Measurements from ENCODE around the gene PGM2L1.

The PGM2L1 gene

DNA sequence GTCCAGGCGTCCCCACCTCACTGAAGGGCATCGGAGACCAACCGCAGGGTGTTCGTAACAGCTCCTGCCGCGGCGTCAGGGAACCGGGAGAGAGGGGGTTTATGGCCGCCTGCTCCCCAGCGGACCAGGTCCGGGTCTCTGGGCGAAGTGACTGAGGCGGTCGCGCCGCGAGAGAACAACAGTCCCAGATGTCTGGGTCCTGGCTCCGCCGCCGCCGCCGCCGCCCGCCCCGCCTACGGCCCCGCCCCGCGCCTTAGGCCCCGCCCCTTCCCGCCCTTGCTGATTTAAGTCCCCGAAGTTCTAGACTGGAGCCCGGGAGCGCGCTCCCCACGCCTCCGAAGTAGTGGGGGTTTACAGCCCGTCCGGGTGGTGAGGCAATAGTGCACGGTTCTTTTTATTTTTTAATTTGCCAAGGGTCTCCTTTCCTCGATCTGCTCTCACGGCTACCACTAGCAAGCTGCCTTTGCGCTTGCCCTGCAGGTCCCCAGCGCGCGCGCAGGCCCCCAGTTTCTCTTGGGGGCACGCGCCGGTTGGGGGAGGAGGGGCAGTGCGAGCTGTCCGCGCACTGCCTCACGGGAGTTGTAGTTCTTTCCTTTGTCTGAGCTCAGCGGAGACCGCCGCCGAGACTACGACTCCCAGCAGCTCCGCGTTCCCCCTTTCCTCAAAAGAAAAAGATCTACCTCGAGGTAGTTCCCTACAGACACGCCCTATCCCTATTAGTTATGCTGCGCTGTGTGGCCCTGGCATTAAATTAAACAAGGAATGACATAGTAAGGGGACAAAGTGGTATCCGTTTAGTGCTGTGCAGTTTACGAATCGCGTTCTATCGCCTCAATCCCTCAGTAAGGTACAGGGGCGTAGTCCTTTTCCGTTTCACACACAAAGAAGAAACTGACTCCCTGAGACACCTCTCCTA lies at the start of gene PGM2L1:
Gene PGM2L1, minus strand, starts transcription at position 190 of the 916 bp plus-strand sequence. CDS start 272 bp downstream, outside the sequence.
- peak within 1 kb of the TSS; percentile 92 for H3K4me3 Mint-ChIP-seq
- peak within 1 kb of the TSS; percentile 96 for H3K27ac Mint-ChIP-seq
- H3K4me1 Mint-ChIP-seq, result peaks cover 37% of the 10 kb centered on the region
- no peaks in the 10 kb centered on the region for H3K27me3 Mint-ChIP-seq
- DNase-seq, result peak; percentile 92
- H3K36me3 Mint-ChIP-seq (ENCODE audit: low read depth), result no peaks in the 10 kb centered on the region
- ATAC-seq, result peak; percentile 93
- no peaks in the 10 kb centered on the region for H3K9me3 Mint-ChIP-seq

DNA sequence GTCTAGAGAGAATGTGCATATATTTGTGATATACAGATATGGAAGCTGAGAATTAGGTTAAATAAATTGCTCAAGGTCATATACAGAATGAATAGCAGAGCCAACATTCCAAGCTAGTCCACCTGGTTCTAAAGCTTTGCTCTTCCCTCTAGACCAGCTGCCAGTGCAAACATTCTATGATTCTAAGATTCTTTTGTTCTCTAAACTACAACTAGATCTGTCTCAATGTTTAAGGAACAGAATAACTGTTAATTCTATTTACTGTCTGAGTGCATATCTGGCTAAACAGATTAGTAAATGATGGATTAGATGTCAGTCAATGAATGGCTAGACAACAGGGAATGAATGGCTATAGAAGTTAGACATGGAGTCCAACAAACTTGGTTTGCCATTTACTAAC lies 49.5 kb upstream of the PGM2L1 start:
- no peaks in the 10 kb centered on the region for H3K36me3 Mint-ChIP-seq (ENCODE audit: low read depth)

DNA sequence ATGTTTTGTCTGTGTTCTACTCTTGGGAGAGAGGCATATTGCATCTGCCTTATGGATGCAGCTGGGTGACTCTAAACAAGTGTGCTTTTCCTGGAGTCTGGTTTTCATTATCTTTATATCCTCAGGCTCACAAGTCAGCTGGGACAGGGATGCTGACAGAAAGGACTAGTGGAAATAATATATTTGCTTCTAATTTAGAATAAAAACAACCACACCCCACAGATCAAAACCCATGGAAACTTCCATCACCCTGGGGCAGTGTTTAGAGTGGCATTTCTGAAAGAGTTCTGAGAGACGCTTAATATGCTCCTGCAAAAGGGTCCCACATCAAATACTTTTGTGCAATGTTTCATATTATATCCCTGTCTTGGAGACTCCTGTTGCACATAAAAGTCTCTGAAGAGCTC lies 48.3 kb upstream of the PGM2L1 start:
- no peaks in the 10 kb centered on the region for H3K9me3 Mint-ChIP-seq
- no peak overlapping the region for H3K4me3 Mint-ChIP-seq
- peaks cover 6% of the 10 kb centered on the region for H3K4me1 Mint-ChIP-seq
- ATAC-seq (no peak), DNase-seq (no peak)
- H3K36me3 Mint-ChIP-seq (ENCODE audit: low read depth), result no peaks in the 10 kb centered on the region
- H3K27ac Mint-ChIP-seq, result no peak overlapping the region
- H3K27me3 Mint-ChIP-seq, result peaks cover 3% of the 10 kb centered on the region

More for the DNA sequence above, 49.5 kb upstream of the PGM2L1 start:
- no peak for ATAC-seq
- peaks cover 6% of the 10 kb centered on the region for H3K27me3 Mint-ChIP-seq
- no peak for DNase-seq
- no peaks in the 10 kb centered on the region for H3K9me3 Mint-ChIP-seq
- no peak overlapping the region for H3K4me3 Mint-ChIP-seq
- peaks cover 6% of the 10 kb centered on the region for H3K4me1 Mint-ChIP-seq
- no peak overlapping the region for H3K27ac Mint-ChIP-seq

DNA sequence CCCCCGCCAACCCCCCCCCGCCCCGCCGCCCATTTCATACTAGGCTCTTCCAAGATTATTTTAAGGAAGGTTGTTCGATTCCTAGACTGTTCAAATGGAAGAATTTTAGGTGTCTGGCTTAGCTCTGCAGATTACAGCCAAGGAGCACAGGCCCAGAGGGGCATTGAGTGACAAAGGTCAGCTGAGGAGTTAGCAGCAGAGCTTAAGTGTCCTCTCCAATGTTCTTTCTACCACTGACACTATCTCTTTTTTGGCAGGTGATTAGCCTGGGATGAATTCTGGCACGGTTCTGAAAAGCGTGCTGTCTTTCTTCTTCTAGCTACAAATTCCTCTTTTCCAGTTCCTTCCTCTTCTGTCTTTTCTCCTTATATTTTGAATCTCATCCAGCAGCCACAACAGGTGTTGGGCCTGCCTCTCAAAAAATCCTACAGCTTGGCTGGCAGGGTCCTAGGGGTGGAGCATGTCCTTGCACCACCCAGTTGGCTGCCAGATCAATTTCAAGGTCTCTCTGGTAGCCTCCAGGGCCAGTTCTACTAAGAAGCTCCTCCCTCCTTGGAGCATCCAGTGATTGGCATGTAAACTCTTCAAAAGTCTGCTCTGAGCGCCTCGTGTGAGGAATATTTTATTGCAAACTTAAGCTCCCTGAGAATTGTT lies 46.1 kb upstream of the PGM2L1 start:
- DNase-seq, result no peak
- no peak for ATAC-seq
- H3K9me3 Mint-ChIP-seq, result no peaks in the 10 kb centered on the region
- H3K27ac Mint-ChIP-seq, result no peak overlapping the region
- H3K27me3 Mint-ChIP-seq, result peaks cover 1% of the 10 kb centered on the region
- H3K4me1 Mint-ChIP-seq, result no peaks in the 10 kb centered on the region
- no peak overlapping the region for H3K4me3 Mint-ChIP-seq
- H3K36me3 Mint-ChIP-seq (ENCODE audit: low read depth), result no peaks in the 10 kb centered on the region

DNA sequence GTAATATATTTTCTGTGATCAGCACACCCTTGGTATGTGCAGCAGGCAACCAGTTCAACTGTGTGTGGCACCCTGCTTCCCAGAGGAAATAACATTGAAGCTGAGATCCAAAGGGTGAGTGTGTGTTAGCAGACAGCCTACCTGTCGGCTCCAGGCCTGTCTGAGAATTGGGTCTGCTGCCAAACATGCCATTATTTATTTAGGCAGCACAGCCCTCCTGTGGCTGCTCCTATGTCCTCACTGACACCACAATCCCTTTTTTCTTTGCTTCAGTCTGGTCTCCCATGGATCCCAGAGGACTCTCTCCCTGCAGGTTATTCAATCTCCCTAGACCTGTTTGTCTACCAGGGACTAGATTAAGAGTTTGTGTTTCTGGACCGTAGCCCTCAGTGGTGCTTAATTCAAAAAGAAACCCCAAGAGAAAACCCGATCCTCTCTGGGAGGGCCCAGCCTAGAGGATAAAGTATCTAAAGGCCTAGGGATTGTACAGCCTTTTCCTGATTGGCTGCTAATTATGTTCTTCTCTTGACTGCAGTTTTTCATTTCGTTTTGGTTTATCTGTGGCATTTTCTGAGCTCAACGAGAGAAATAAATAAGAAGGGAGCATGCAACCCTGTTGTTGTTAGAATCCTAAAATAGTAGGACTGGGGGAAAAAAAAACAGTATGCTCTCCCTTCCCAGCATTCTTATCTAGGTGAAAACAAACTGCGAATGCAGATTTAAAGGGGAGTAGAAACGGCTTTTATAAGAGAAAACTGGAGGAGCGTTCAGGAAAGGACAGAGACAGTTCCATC lies 45.0 kb upstream of the PGM2L1 start:
- H3K9me3 Mint-ChIP-seq, result no peaks in the 10 kb centered on the region
- no peak overlapping the region for H3K27ac Mint-ChIP-seq
- no peak for ATAC-seq
- no peak for DNase-seq
- H3K4me3 Mint-ChIP-seq, result no peak overlapping the region
- no peaks in the 10 kb centered on the region for H3K4me1 Mint-ChIP-seq
- H3K36me3 Mint-ChIP-seq (ENCODE audit: low read depth), result no peaks in the 10 kb centered on the region
- peaks cover 1% of the 10 kb centered on the region for H3K27me3 Mint-ChIP-seq

DNA sequence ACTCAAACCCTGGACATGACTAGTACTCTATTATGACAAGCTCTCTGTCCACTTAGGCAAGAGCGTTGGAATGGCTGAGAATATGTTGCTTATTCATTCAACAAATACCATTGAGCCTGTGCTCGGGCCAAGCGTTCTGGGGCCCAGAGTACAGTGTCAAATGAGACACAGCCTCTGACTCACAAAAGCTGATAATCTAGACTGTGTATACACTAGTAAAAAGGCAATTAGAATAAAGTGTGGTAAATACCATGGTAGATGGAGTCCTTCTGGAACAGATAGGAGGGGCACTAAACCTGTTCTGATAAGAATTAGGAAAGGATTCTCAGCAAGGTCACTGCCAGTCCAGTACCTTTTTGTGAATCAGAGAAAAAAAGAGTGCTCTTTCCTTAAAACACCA lies 44.4 kb upstream of the PGM2L1 start:
- H3K27me3 Mint-ChIP-seq, result peaks cover 1% of the 10 kb centered on the region
- DNase-seq, result no peak
- no peak overlapping the region for H3K27ac Mint-ChIP-seq
- H3K4me1 Mint-ChIP-seq, result no peaks in the 10 kb centered on the region
- ATAC-seq, result no peak
- H3K4me3 Mint-ChIP-seq, result no peak overlapping the region
- no peaks in the 10 kb centered on the region for H3K9me3 Mint-ChIP-seq
- no peaks in the 10 kb centered on the region for H3K36me3 Mint-ChIP-seq (ENCODE audit: low read depth)

DNA sequence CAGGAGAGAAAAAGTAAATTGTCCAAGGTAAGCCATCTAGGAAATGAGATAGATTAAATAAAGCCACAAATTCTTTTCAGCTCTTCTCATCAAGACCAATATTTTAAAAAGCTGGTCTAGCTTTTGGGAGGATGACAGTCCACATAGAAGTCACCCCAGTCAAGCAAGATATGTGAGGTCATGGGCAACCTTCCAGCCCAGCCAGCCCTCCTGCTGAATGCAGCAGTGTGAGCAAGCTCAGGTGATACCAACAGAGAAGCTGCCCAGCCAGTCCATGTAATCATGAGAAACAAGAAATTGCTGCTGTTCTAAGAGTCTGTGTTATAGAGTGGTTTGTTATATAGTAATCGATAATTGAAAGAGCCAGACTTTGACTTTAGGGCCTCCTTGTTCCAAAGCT lies 40.4 kb upstream of the PGM2L1 start:
- H3K4me1 Mint-ChIP-seq, result no peaks in the 10 kb centered on the region
- no peaks in the 10 kb centered on the region for H3K36me3 Mint-ChIP-seq (ENCODE audit: low read depth)
- ATAC-seq, result no peak
- H3K27me3 Mint-ChIP-seq, result peaks cover under 1% of the 10 kb centered on the region
- no peak overlapping the region for H3K27ac Mint-ChIP-seq
- DNase-seq, result no peak
- no peak overlapping the region for H3K4me3 Mint-ChIP-seq
- no peaks in the 10 kb centered on the region for H3K9me3 Mint-ChIP-seq

DNA sequence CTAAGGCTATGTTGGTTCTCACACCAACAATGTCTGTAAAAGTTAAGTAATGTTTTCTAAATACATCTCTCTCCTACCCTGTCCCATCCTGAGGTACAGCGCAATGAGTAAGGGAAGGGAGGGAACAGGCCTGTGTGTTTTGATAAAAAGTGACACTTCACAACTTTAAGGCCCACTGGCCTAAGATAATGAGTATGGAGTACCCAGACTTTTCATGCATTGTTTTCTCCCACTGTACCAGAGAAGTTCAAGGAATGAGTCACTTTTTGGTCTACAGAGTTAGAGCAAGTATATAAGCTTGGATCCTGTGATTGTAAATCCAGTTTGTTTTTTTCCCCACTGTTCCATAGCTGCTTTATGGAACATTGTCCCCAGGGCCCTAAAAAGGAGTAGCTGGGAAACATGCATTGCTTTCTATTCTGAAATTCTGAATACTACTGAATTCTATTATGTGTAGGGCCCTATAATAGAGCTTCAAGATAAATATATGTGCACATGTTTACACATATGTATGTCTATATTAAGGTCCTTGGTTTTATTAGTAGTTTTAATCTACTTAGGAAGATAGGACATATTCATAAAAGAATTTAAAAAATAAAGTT lies 39.3 kb upstream of the PGM2L1 start:
- H3K27ac Mint-ChIP-seq, result no peak overlapping the region
- H3K4me3 Mint-ChIP-seq, result no peak overlapping the region
- no peaks in the 10 kb centered on the region for H3K27me3 Mint-ChIP-seq
- H3K9me3 Mint-ChIP-seq, result no peaks in the 10 kb centered on the region
- H3K36me3 Mint-ChIP-seq (ENCODE audit: low read depth), result no peaks in the 10 kb centered on the region
- ATAC-seq (no peak), DNase-seq (no peak)
- no peaks in the 10 kb centered on the region for H3K4me1 Mint-ChIP-seq

DNA sequence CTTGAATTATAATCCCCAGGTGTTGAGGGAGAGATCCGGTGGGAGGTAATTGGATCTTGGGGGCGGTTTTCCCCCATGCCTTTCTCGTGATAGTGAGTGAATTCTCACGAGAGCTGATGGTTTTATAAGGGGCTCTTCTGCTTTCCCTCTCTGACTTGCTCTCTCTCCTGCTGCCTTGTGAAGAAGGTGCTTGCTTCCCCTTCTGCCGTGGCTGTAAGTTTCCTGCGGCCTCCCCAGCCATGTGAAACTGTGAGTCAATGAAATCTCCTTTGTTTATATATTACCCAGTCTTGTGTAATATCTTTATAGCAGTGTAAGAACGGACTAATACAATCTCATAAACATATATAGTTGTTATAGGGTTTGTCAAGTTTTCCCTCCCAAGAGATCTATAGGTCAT lies 36.3 kb upstream of the PGM2L1 start:
- no peak for ATAC-seq
- Mint-ChIP-seq H3K27me3 (peaks cover 3% of the 10 kb centered on the region), H3K27ac (no peak overlapping the region)

DNA sequence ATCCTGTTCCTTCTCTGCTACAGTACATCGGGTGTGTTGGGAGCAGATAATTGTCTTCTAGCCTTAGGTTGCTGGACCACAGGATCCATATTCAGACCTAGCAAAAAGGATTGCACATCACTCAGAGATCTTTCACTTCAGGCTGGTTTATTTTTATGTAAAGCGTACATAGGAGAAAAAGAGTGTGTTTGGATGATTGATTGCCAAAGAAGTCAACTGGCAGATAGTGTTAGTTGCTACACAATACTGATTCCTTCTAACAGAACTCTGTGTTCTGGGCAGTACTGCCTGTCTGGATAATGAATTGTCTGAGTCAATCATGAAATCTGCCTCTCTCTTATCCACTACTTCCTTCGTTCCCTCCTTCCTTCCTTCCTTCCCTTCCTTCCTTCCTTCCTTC lies 31.0 kb upstream of the PGM2L1 start:
- peaks cover 3% of the 10 kb centered on the region for H3K27me3 Mint-ChIP-seq
- H3K4me1 Mint-ChIP-seq, result no peaks in the 10 kb centered on the region
- DNase-seq (no peak), ATAC-seq (no peak)
- peaks cover 4% of the 10 kb centered on the region for H3K36me3 Mint-ChIP-seq (ENCODE audit: low read depth)
- no peak overlapping the region for H3K27ac Mint-ChIP-seq
- no peaks in the 10 kb centered on the region for H3K9me3 Mint-ChIP-seq
- no peak overlapping the region for H3K4me3 Mint-ChIP-seq

More for the DNA sequence above, 36.3 kb upstream of the PGM2L1 start:
- no peak for DNase-seq
- H3K4me1 Mint-ChIP-seq, result no peaks in the 10 kb centered on the region
- no peaks in the 10 kb centered on the region for H3K36me3 Mint-ChIP-seq (ENCODE audit: low read depth)
- H3K9me3 Mint-ChIP-seq, result no peaks in the 10 kb centered on the region
- no peak overlapping the region for H3K4me3 Mint-ChIP-seq

DNA sequence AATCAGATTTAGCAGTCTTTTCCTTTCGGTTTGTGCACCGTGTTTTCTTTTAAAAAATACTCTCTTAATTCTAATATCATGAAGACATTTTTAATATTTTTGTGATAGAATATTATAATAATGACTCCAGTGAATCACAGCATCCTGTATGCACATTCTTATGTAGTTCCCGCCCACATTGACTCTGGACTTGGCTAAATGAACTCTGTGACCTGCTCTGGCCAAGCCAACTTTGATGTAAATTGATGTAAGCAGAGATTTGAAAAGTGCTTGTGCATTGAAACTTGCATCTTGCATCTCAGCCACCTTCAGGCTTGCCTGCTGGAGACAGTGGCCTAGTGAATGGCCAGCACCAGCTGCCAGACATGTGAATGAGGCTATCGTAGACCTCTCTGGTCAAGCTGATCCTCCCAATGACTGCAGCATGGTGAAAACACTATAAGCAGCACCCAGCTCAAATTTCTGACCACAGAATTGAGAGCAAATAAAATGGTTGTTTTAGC lies 29.2 kb upstream of the PGM2L1 start:
- ATAC-seq, result no peak
- Mint-ChIP-seq H3K4me3 (no peak overlapping the region), H3K36me3 (ENCODE audit: low read depth) (peaks cover 6% of the 10 kb centered on the region), H3K27ac (no peak overlapping the region), H3K4me1 (no peaks in the 10 kb centered on the region), H3K9me3 (no peaks in the 10 kb centered on the region), H3K27me3 (peaks cover 3% of the 10 kb centered on the region)
- DNase-seq, result no peak

DNA sequence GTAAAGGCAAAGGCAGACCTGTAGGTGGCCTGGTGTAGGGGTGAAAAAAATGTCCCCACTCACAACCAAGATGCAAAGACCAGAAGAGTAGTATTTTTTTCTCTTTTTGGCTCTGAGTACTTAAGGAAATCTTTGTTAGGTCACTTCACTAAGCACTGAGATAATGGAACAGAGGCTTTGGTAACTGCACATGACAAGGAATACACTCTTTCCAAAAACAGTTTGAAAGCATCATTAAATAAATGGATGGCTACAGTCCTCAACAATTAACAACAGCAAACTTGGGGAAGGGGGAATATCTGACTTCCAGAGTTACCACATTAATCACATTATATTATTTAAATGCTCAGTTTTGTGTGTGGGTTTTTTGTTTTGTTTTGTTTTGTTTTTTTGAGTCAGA lies 26.9 kb upstream of the PGM2L1 start:
- DNase-seq, result no peak
- ATAC-seq, result no peak
- H3K27ac Mint-ChIP-seq, result no peak overlapping the region
- no peaks in the 10 kb centered on the region for H3K4me1 Mint-ChIP-seq
- H3K27me3 Mint-ChIP-seq, result no peaks in the 10 kb centered on the region
- H3K36me3 Mint-ChIP-seq (ENCODE audit: low read depth), result peaks cover 6% of the 10 kb centered on the region
- H3K9me3 Mint-ChIP-seq, result no peaks in the 10 kb centered on the region
- H3K4me3 Mint-ChIP-seq, result no peak overlapping the region

DNA sequence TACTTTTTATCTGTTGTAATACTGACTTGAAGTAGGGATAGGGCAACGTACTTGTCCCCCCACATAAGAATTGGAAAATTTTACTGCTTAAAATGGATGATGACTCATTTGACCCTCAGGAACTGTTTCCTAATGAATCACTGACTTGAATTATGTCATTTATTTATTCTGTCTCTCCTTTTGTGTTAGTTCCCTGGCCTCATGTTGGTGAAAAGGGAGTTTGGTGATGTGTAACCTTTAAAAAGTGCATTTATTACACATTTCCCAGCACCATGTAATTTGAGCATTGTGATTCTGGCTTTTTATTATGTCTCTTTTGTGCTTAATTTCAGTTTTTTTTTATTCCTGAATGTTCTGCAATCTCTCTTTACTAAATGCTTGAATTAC lies 20.3 kb upstream of the PGM2L1 start:
- DNase-seq, result no peak
- Mint-ChIP-seq H3K27me3 (no peaks in the 10 kb centered on the region), H3K9me3 (no peaks in the 10 kb centered on the region), H3K4me1 (peaks cover 29% of the 10 kb centered on the region), H3K4me3 (peak overlapping the region; percentile 9), H3K27ac (peak overlapping the region; percentile 70), H3K36me3 (ENCODE audit: low read depth) (no peaks in the 10 kb centered on the region)
- ATAC-seq, result peak; percentile 72

DNA sequence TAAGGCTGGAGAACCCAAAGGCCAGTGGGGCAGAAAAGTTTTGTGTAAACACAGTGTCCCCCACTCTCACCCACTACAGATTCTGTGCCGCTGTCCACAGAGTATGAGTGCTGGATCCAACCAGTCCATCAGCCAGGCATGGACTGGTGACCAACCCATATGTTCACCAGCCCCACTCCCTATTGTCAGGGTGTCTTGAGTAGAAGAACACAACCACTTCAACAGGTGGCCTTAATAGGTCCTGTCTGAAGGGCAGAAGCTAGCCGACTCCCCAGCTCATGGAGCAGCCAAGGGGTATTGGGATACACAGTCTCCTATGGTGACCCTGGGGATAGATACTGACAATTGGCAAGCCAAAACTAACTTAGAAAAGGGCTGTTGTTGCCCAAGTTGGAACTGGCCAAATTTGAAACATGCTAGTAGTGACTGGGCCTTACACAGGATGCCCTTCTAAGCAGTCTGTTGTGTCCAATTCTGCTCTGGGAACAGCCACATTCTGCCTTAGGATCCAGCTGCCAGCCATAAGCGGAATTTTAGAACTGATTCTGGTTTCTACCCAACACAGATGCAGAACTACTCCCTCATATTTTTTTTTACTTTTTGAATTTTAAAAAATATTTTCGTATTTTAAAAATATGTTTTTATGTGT lies 19.8 kb upstream of the PGM2L1 start:
- DNase-seq (peak; percentile 12), ATAC-seq (peak; percentile 20)
- Mint-ChIP-seq H3K27me3 (no peaks in the 10 kb centered on the region), H3K36me3 (ENCODE audit: low read depth) (no peaks in the 10 kb centered on the region), H3K4me1 (peaks cover 31% of the 10 kb centered on the region), H3K27ac (peak overlapping the region; percentile 93), H3K9me3 (no peaks in the 10 kb centered on the region), H3K4me3 (no peak overlapping the region)

Measured in activated naive CD8-positive, alpha-beta T cell treated with anti-CD3 and anti-CD28 coated beads, Interleukin-2, amount 50 U/mL, for 24 hours (primary cell).